GM12864 (cell line): ENCODE results near the gene DLEC1.
"Not testable (repeated sequence)": the region's sequence is repeated elsewhere in the genome, so short reads cannot be mapped to it uniquely, and the experiment has no call there.

ENCODE experiments used
- DNase-seq: peaks from one replicate; pipeline ENCODE4 v3.0.0-alpha.2; 2011; ENCODE audit warnings: low read depth
- H3K4me3 ChIP-seq: 2 replicates; pipeline ENCODE4 v1.5.1; 2011; ENCODE audit warnings: mild to moderate bottlenecking, low read depth, low read length, control low read depth
- TF ChIP-seq, protein P1 (sequence below): IDR thresholded peaks from 2 replicates; pipeline ENCODE4 v1.5.1; 2011; ENCODE audit warnings: low read depth, mild to moderate bottlenecking, moderate library complexity, low read length, control low read depth, inconsistent platforms; ENCODE audit errors: missing control alignments

Gene DLEC1

DNA sequence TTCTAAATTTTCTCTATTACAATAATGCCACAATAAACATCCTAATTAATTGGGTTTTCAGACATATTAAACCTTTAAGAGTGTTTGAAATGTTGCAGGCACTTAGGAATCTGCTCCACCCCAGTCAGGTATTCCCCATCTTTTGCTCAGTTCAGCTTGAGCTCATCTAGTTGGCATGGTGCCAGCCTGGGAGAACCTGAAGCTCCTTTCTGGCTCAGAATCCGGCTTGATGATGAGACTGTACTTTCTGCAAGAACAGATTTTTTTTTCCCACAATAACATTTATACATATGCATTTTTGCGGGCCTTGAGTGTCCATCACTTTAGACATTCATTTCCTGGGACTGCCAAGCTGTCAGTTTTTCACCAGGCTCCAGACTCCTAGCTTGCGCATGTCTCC lies 118.6 kb downstream of the DLEC1 start:
- no peak overlapping the region for H3K4me3 ChIP-seq
- TF ChIP-seq, protein P1, sequence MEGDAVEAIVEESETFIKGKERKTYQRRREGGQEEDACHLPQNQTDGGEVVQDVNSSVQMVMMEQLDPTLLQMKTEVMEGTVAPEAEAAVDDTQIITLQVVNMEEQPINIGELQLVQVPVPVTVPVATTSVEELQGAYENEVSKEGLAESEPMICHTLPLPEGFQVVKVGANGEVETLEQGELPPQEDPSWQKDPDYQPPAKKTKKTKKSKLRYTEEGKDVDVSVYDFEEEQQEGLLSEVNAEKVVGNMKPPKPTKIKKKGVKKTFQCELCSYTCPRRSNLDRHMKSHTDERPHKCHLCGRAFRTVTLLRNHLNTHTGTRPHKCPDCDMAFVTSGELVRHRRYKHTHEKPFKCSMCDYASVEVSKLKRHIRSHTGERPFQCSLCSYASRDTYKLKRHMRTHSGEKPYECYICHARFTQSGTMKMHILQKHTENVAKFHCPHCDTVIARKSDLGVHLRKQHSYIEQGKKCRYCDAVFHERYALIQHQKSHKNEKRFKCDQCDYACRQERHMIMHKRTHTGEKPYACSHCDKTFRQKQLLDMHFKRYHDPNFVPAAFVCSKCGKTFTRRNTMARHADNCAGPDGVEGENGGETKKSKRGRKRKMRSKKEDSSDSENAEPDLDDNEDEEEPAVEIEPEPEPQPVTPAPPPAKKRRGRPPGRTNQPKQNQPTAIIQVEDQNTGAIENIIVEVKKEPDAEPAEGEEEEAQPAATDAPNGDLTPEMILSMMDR: no peak
- no peak for DNase-seq

DNA sequence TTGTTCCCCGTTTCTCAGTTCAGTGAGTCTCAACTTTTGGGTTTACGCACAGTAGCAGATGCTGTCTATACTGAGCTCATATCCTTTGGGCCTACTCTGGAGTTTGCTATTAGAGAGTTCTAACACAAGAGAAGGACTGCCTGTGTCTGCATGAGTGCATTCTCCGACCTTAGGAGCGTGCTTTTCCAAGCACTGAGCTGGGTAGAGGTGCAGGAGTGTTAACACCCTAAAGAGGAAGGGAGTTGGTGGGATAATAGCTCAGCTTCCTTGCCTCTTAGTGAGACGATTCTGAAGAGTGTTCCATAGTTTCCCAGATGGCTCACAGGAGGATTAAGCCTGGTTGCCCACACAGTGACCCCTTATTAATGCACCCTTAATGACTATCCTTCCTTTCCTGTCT lies 119.5 kb downstream of the DLEC1 start:
- DNase-seq: no peak
- TF ChIP-seq, protein P1: no peak
- H3K4me3 ChIP-seq: no peak overlapping the region

DNA sequence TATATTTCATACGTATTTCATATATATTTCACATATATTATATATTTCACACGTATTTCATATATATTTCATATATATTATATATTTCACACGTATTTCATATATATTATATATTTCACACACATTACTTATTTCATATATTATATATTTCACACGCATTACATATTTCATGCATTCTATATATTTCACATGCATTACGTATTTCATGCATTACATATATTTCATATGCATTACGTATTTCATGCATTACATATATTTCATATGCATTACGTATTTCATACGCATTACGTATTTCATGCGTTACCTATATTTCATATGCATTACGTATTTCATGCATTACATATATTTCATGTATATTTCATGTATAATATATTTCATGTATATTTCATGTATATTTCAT lies 121.7 kb downstream of the DLEC1 start:
- DNase-seq: not testable (repeated sequence)

DNA sequence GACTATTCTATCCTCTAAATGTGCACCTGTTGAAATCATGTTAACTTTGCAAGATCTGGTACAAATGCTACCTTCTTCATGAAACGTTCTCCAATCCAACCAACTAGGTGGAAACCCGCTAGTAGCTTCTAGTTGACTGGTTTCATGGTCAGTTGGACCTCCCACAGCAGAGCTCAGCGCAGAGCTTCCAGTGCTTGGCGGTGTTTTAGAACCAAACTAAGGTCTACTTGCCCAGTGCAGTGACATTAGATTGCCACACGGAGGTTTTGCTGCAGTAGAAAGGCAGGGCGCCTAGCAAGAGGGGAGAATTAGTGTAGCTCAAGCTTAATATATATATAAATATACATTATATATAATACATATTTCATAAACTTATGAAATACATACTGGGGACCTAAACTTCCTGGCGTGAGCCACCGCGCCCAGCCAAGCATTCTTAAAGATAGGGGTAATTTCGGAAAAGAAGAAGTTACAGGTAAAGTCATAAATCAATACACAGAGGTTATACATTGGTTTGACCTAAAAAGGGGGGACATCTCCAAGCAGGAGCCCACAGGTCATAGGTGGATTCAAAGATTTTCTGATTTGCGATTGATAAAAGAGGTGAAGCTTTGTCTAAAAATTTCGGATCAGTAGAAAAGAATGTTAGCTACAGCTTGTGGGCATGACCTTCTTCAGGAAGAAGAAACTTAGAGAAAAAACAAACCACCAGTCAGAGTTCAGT lies 124.3 kb downstream of the DLEC1 start:
- H3K4me3 ChIP-seq: no peak overlapping the region; the same call in 1 of the 2 replicates
- DNase-seq: no peak
- TF ChIP-seq, protein P1: peak; percentile 55

More for the DNA sequence above, 121.7 kb downstream of the DLEC1 start:
- H3K4me3 ChIP-seq: not testable (repeated sequence)

DNA sequence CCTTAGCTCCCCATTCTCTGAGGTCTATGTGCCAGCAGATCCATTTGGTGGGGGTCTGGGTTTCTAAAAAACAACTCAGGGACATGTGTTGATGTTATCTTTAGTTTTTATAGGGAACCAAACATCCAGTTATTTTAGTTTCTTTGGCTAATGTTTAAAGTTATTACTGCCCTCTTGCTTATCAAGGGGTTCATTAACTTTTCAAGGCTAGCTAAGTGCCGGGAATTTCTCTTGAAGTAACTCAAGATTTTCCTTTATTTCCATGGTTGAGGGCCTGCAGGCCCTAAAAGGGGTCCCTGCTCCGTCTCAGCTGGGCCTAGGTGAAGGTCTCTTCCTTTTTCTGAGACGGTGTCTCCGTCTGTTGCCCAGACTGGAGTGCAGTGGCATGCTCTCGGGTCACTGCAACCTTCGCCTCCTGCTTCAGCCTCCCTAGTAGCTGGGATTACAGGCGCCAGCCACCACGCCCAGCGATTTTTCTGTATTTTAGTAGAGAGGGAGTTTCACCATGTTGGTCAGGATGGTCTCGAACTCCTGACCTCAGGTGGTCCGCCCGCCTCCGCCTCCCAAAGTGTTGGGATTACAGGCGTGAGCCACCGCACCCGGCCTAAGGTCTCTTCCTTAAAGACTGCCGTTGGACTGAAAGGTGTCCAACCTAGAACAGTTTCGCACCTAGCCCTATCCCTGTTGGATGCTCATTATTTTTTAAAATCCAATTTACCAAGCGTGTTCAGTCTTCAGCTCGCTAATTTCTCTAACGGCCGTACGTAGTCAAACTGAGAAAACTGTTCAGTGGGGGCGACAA lies 125.0 kb downstream of the DLEC1 start:
- TF ChIP-seq, protein P1: no peak
- H3K4me3 ChIP-seq: peak overlapping the region; percentile 91
- no peak for DNase-seq

- TF ChIP-seq, protein P1: no peak
These were observed 125.6 kb downstream of the DLEC1 start for GRCh38 chr3:38164643-38164951.

GRCh38 chr3:38164952-38165721 lies 126.1 kb downstream of the DLEC1 start, which contains the start of gene OXSR1:
Gene OXSR1 (plus strand): TSS chr3:38165537. CDS start chr3:38165877, 340 bp downstream.
- TF ChIP-seq, protein P1: no peak
- peak; percentile 100 for DNase-seq
- H3K4me3 ChIP-seq: peak within 1 kb of the TSS; percentile 91

More at GRCh38 chr3:38164643-38164951, 125.6 kb downstream of the DLEC1 start:
- H3K4me3 ChIP-seq: peak overlapping the region; percentile 91
- no peak for DNase-seq
